Head of caudate nucleus (tissue), 42 donors: ENCODE results near the gene FBXO36.

ENCODE experiments used
- DNase-seq, 42 donors: peaks; one replicate each; pipeline versions ENCODE4 v3.0.0 to v3.0.0-alpha.2; 2020 to 2021; ENCODE audit warnings: mixed read lengths in 7 of 42
- intact Hi-C: fragments of 100-400 bp; cut with DNase I; formaldehyde crosslinking; loops from one replicate; pipeline ENCODE4 v1.15.0; 2022

The FBXO36 gene

DNA sequence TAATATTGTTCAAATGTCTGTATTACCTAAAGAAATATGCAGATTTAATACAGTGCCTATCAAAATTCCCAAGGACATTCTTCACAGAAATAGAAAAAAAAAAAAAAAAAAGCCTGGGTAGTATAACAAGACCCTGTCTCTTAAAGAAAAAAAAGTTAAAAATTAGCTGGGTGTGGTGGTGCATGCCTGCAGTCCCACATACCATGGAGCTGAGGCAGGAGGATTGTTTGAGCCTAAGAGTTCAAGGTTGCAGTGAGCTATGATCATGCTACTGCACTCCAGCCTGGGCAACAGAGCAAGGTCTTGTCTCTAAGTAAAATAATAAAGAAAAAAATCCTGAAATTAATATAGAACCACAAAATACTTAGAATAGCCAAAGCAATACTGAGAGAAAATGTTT, 94.5 kb downstream of the FBXO36 start:
- DNase-seq, result no peak
- intact Hi-C loops, result no loop called here

DNA sequence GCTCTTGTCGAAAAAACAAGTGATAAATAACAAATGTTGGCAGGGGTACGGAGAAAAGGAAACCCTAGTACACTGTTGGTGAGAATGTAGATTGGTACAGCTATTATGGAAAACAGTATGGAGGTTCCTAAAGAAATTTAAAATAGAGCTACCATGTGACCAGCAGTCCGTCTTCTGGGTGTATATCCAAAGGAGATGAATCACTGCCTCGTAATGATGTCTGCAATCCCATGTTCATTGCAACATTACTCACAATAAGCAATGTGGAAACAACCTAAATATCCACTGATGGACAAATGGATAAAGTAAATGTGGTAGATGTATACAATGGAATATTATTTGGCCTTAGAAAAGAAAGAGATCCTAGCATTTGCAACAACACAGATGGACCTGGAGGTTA, 95.8 kb downstream of the FBXO36 start:
- DNase-seq, result no peak
- intact Hi-C loops, result no loop called here

- no peak for DNase-seq
- intact Hi-C loops, result no loop called here
Observed at GRCh38 chr2:230019742-230020141, 97.4 kb downstream of the FBXO36 start.

DNA sequence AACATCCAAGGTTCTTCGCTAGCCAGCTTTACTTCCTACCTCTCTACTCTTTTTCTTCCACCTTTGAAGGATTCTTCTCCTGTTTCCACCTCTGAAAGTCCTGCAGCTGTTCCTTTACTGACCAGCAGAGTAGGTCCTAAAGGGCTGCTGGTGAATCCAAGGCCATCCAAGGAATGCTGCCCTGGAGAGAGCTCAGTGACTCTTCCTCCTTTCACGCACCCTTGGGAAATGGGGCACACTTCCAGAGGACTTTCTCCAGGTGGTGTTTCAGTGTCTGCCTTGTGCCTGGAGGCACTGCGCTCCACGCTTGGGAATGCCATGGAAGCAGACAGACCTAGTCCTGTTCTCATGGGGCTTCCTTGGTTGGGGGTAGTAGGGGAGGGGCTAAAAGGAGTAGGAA, 101.0 kb downstream of the FBXO36 start:
- no peak for DNase-seq
- intact Hi-C loops, result no loop called here

DNA sequence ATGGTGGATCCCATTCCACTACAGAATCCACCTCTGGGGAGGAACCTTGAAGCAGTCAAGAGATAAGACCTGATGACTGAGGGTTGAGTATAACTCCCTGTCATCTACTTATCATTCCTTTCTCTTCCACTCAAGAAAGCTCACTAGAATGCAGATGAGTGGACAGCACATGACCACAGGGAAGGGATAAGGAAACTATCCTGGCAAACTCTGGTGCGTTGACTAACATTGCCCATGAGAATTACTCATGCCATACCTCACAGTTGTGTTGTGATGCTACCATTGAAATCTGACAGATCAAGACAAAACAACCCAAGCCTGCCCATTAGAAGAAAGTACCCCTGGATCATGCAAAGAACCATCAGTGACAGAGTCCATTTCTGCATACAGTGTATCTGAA, 119.9 kb downstream of the FBXO36 start:
- intact Hi-C loops, result no loop called here
- DNase-seq, result no peak

DNA sequence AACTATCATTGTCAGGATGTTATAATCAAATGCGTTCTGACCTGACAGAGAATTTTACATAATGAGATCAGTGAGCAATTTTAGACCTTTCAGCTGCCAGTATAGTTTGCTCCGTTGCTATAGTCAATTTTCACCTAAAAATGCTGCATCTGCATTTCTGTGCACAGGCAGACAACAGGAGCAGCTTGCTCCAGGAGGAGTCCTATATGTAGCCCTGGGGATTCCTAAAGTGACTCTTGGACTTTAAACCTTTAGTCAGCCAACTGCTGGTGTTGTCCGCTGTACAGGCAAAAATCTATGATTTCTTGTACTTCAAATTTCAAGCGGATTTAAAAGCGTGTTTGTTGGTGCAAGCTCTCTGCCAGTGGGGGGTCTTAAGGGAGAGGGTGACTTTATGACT, 120.7 kb downstream of the FBXO36 start:
- DNase-seq, result no peak
- intact Hi-C loops, result no loop called here

DNA sequence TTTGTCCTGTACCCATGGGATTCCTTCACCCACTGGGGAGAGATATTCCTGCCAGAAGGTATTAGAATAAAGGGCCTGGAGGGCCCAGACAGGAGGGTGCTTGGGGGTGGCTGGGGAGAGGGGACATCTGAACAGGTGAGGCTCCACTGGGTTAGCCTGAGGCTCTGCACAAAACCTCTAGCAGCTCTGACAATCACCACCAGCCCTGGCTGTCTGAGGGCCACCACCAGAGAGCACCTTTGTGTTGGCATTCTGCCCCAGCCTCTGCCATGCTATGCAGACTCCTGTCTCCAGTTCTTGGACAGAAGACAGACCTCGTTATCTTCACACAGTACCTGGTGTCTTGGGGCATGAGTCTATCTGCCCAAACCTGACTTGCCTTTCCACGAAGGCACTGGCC, 121.2 kb downstream of the FBXO36 start:
- no peak for DNase-seq
- intact Hi-C loops, result no loop called here

GRCh38 chr2:230046491-230046890, 124.2 kb downstream of the FBXO36 start:
- intact Hi-C loops, result no loop called here
- no peak for DNase-seq

- intact Hi-C loops, result no loop called here
Observed at GRCh38 chr2:230048010-230048671, 125.8 kb downstream of the FBXO36 start.

DNA sequence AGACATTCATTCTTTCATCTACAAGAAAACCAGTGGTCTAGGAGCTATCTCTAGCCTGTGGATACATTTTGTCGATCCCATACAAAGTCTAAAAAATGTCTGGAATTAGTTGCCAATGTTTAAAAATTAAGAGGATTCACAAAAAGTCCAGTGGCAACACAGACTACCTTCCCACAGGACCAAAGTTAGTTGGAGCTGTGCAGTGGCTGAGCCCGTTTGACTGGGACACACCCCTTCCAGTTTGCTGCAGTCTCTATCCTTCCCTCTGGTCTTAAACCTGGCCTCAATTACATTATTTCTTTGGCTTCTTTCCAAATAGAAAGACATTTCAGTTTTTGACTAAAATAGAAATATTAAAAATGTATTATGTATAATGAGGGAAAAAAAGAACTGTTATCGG, 127.8 kb downstream of the FBXO36 start:
- intact Hi-C loops, result no loop called here
- no peak for DNase-seq

More at GRCh38 chr2:230048010-230048671, 125.8 kb downstream of the FBXO36 start:
- DNase-seq, result peak in 19 of 42 donors; percentile 10 to 58 (median 24)

DNA sequence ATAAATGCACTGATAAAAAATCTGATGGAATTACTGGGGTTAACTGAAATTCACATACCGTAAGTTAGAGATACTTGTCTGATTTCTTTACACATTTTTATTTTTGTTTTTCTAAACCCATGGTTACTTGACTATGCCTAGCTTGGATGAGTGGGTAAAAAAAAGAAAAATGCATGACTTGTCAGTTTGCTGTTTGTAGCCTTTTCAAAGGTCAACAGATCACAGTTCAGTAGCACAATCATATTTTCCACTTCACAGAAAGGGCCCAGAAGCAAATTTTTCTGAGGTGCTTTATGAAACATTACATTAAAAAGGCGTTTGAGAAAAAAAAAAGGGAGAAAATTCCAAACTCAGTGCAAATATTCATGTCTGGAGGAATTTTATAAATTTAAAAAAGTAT, 130.0 kb downstream of the FBXO36 start:
- no peak for DNase-seq
- intact Hi-C loops, result no loop called here

- DNase-seq, result peak in 8 of 42 donors; percentile 7 to 58 (median 19)
- intact Hi-C loops, result no loop called here
Observed at GRCh38 chr2:230053753-230054478, 131.6 kb downstream of the FBXO36 start.

- intact Hi-C loops, result no loop called here
- no peak for DNase-seq
Observed at GRCh38 chr2:230060672-230061293, 138.5 kb downstream of the FBXO36 start.
